ENCODE measurements around the gene SAYSD1. TPM values are rescaled to one million over a fixed set of nuclear protein-coding genes. Genes with fewer than 3 reads are reported as not detected.

Gene SAYSD1
- total RNA-seq, 1 donor: 27.8 TPM

DNA sequence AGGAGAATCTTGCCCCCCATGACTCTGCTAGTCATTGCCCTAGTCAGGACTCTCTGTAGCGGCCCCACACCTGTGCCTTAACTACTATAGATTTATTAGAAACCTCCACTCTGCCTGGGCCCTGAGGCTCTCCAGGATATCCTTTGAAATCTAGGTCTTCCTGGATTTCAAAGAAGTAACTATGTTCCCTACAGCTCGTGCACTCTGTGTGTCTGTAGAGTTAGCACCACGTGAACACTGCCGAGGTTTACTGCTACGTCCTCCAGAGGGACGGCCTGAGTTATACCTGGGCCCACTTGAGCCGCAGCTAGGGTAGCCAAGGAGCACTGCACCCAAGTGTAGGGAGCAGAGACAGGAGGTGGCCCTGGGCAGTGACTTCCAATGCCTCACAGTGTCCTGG is 46.6 kb downstream of the SAYSD1 start:
- no peak for DNase-seq (ENCODE audit: low read depth)
- TF ChIP-seq CTCF (IDR thresholded peaks at IDR 0.05; ENCODE audit: insufficient read depth, low read length): no peak
- H3K4me3 ChIP-seq (ENCODE audit: low read depth, low read length): no peak overlapping the region

DNA sequence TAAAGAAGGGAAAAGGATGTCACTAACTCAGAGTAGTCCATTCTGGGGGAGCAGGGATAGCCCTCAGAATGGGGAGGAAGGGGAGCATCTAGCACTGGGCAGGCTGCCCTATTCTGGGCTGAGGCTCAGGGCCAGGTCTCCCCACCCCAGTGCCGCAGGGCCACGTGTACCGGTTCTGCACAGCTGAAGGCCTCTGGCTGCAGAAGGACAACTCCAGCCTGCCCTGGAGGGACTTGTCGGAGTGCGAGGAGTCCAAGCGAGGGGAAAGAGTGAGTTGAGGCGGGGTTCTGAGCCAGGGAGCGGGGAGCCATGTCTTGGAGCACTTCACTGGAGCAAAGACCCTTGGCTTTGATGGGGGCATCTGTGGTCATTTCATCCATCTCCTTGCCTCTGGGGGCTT is 49.4 kb downstream of the SAYSD1 start:
- no peak for TF ChIP-seq CTCF (IDR thresholded peaks at IDR 0.05; ENCODE audit: insufficient read depth, low read length)
- no peak for DNase-seq (ENCODE audit: low read depth)
- no peak overlapping the region for H3K4me3 ChIP-seq (ENCODE audit: low read depth, low read length)

GRCh38 chr6:39063526-39063925 is 51.5 kb downstream of the SAYSD1 start:
- TF ChIP-seq CTCF (IDR thresholded peaks at IDR 0.05; ENCODE audit: insufficient read depth, low read length): no peak
- no peak for DNase-seq (ENCODE audit: low read depth)
- H3K4me3 ChIP-seq (ENCODE audit: low read depth, low read length): no peak overlapping the region

GRCh38 chr6:39062014-39062740 is 52.8 kb downstream of the SAYSD1 start:
- H3K4me3 ChIP-seq (ENCODE audit: low read depth, low read length): no peak overlapping the region
- no peak for DNase-seq (ENCODE audit: low read depth)
- TF ChIP-seq CTCF (IDR thresholded peaks at IDR 0.05; ENCODE audit: insufficient read depth, low read length): no peak

- no peak for TF ChIP-seq CTCF (IDR thresholded peaks at IDR 0.05; ENCODE audit: insufficient read depth, low read length)
Measured at GRCh38 chr6:39061588-39061987, 53.4 kb downstream of the SAYSD1 start.

DNA sequence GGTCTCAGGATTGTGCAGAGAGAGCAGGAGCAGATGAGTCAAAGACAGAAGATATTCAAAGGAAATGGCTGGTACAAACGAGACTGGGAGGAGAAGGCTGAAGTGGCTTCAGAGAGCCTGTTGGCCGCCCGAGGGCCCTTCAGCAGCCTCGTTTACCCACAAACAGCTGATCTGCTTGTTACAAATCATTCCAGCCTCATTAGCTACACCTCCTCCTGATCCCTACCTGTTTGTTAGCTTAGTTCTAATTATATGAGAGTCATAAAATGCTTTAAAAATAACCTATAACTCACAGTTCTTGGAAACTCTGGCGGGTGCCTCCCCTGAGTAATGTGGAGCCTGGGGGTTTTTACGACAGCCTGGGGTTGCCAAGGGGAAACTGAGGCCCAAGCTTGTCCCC is 53.8 kb downstream of the SAYSD1 start:
- H3K4me3 ChIP-seq (ENCODE audit: low read depth, low read length): no peak overlapping the region
- no peak for TF ChIP-seq CTCF (IDR thresholded peaks at IDR 0.05; ENCODE audit: insufficient read depth, low read length)
- no peak for DNase-seq (ENCODE audit: low read depth)

More at GRCh38 chr6:39061588-39061987, 53.4 kb downstream of the SAYSD1 start:
- no peak for DNase-seq (ENCODE audit: low read depth)
- H3K4me3 ChIP-seq (ENCODE audit: low read depth, low read length): no peak overlapping the region

Data from fibroblast of the aortic adventitia (primary cell).